Tibial artery (tissue), 4 donors: ENCODE measurements around the gene DRP2.

ENCODE experiments used
- DNase-seq, 2 donors: peaks; one replicate each; pipeline ENCODE4 v3.0.0-alpha.2; 2019
- H3K27ac ChIP-seq, 2 donors: fragments of 200-600 bp; sonication (generic) in 1 of 2; 1 replicate in 1 of 2; 2 replicates in 1 of 2; pipeline ENCODE4 v1.5.1; 2018 to 2019; ENCODE audit warnings: mild to moderate bottlenecking in 1 of 2
- H3K27me3 ChIP-seq, 2 donors: fragments of 200-600 bp; sonication (generic) in 1 of 2; one replicate each; pipeline versions ENCODE4 v1.5.1 to v1.6.0; 2016 to 2019
- H3K36me3 ChIP-seq, 3 donors: fragments of 200-600 bp; sonication (generic) in 2 of 3; one replicate each; pipeline ENCODE4 v1.5.1; 2016 to 2019; ENCODE audit warnings: mild to moderate bottlenecking in 2 of 3
- H3K4me1 ChIP-seq, 4 donors: fragments of 200-600 bp; sonication (generic) in 2 of 4; 1 replicate in 3 of 4; 2 replicates in 1 of 4; pipeline ENCODE4 v1.5.1; 2016 to 2019
- H3K4me3 ChIP-seq, 2 donors: fragments of 200-600 bp; sonication (generic) in 1 of 2; 1 replicate in 1 of 2; 2 replicates in 1 of 2; pipeline ENCODE4 v1.5.1; 2018 to 2019; ENCODE audit warnings: mild to moderate bottlenecking in 2 of 2
- H3K9me3 ChIP-seq, 3 donors: fragments of 200-600 bp; sonication (generic) in 1 of 3; one replicate each; pipeline ENCODE4 v1.5.1; 2016 to 2019
- CTCF ChIP-seq, 2 experiments: fragments of 200-600 bp in 1 of 2; fragments of 450-650 bp in 1 of 2; IDR thresholded peaks; one replicate each; pipeline ENCODE4 v1.5.1; 2017 to 2019; ENCODE audit warnings: antibody characterized with exemption in 2 of 2, mild to moderate bottlenecking in 1 of 2, moderate library complexity in 1 of 2
- intact Hi-C: fragments of 100-400 bp; cut with DNase I; formaldehyde crosslinking; loops from one replicate; pipeline ENCODE4 v1.15.0; 2023; ENCODE audit warnings: low total_unique reads

Gene DRP2

GRCh38 chrX:101210630-101211029 lies 9.0 kb upstream of the DRP2 start:
- no peak for DNase-seq
- H3K27ac ChIP-seq, result no peak overlapping the region
- intact Hi-C loops, result no loop called here
- H3K4me3 ChIP-seq, result no peak overlapping the region
- no peak for TF ChIP-seq CTCF (IDR thresholded peaks at IDR 0.05)
- H3K9me3 ChIP-seq, result no peaks in the 10 kb centered on the region
- H3K27me3 ChIP-seq, result no peaks in the 10 kb centered on the region
- H3K36me3 ChIP-seq, result no peaks in the 10 kb centered on the region
- no peaks in the 10 kb centered on the region for H3K4me1 ChIP-seq

- Histone ChIP-seq H3K36me3 (no peaks in the 10 kb centered on the region), H3K4me1 (no peaks in the 10 kb centered on the region), H3K9me3 (no peaks in the 10 kb centered on the region), H3K27ac (no peak overlapping the region), H3K27me3 (no peaks in the 10 kb centered on the region), H3K4me3 (no peak overlapping the region)
- intact Hi-C loops, result no loop called here
- no peak for DNase-seq
- no peak for TF ChIP-seq CTCF (IDR thresholded peaks at IDR 0.05)
These were observed 1.9 kb upstream of the DRP2 start for GRCh38 chrX:101217689-101218088.

DNA sequence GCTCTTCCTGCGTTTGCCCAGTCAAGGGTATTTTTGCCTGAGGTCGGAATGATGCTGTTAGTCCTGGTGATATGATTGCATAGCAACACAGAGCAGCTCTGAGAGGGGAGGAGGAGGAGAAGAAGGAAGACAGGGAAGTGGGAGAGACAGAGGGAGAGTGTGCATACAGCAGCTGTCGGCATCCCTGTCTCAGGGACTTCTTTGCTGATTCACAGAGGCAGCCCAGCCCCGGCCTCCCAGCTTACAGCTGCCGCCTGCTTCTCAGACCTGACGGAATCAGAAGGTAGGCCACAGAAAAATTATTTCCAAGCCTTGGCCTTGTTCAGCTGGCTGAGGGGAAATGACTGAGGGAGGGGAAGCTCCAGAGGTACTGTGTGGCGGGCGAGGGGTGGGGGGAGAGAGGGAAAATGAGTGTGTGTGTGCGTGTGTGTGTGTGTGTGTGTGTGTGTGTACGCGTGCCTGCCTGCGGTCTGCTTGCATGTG lies 319 bp downstream of the DRP2 start:
- H3K9me3 ChIP-seq, result no peaks in the 10 kb centered on the region
- H3K27ac ChIP-seq, result no peak overlapping the region
- H3K4me3 ChIP-seq, result no peak overlapping the region
- no peak for DNase-seq
- H3K4me1 ChIP-seq, result no peaks in the 10 kb centered on the region
- no peaks in the 10 kb centered on the region for H3K36me3 ChIP-seq
- H3K27me3 ChIP-seq, result no peaks in the 10 kb centered on the region
- intact Hi-C loops, result no loop called here
- TF ChIP-seq CTCF (IDR thresholded peaks at IDR 0.05), result no peak

GRCh38 chrX:101220662-101221260 lies 1.2 kb downstream of the DRP2 start:
- H3K27ac ChIP-seq, result no peak overlapping the region
- no peaks in the 10 kb centered on the region for H3K4me1 ChIP-seq
- no peaks in the 10 kb centered on the region for H3K9me3 ChIP-seq
- TF ChIP-seq CTCF (IDR thresholded peaks at IDR 0.05), result no peak
- no peak overlapping the region for H3K4me3 ChIP-seq
- no peak for DNase-seq
- intact Hi-C loops, result no loop called here
- no peaks in the 10 kb centered on the region for H3K36me3 ChIP-seq
- H3K27me3 ChIP-seq, result no peaks in the 10 kb centered on the region

- no peak for DNase-seq
- intact Hi-C loops, result no loop called here
- no peaks in the 10 kb centered on the region for H3K9me3 ChIP-seq
These were observed 3.6 kb downstream of the DRP2 start for GRCh38 chrX:101223226-101223625.

More at GRCh38 chrX:101223226-101223625, 3.6 kb downstream of the DRP2 start:
- Histone ChIP-seq H3K4me1 (no peaks in the 10 kb centered on the region), H3K27ac (no peak overlapping the region), H3K4me3 (no peak overlapping the region), H3K27me3 (no peaks in the 10 kb centered on the region), H3K36me3 (no peaks in the 10 kb centered on the region)
- no peak for TF ChIP-seq CTCF (IDR thresholded peaks at IDR 0.05)
